Measurements from ENCODE around the gene TTLL10. TPM values are rescaled to one million over a fixed set of nuclear protein-coding genes. Genes with fewer than 3 reads are reported as not detected.
A peak's percentile ranks its signal among the peaks of the same experiment; 100 is the strongest.

The TTLL10 gene
- total RNA-seq, 3 donors from 2014 or later: 0.32 to 4.4 (median 1.8) TPM

GRCh38 chr1:1237874-1238701 lies 64.4 kb downstream of the TTLL10 start:
- Histone ChIP-seq H3K4me1 (ENCODE audit: low read depth) (peaks cover 21% of the 10 kb centered on the region), H3K4me3 (no peak overlapping the region), H3K9me3 (no peaks in the 10 kb centered on the region), H3K36me3 (ENCODE audit: low read depth) (no peaks in the 10 kb centered on the region)
- DNase-seq (no peak), ATAC-seq (peak; percentile 31)
- intact Hi-C loops (cut with DNase I, micrococcal nuclease): no loop called here
- TF ChIP-seq, protein P1, sequence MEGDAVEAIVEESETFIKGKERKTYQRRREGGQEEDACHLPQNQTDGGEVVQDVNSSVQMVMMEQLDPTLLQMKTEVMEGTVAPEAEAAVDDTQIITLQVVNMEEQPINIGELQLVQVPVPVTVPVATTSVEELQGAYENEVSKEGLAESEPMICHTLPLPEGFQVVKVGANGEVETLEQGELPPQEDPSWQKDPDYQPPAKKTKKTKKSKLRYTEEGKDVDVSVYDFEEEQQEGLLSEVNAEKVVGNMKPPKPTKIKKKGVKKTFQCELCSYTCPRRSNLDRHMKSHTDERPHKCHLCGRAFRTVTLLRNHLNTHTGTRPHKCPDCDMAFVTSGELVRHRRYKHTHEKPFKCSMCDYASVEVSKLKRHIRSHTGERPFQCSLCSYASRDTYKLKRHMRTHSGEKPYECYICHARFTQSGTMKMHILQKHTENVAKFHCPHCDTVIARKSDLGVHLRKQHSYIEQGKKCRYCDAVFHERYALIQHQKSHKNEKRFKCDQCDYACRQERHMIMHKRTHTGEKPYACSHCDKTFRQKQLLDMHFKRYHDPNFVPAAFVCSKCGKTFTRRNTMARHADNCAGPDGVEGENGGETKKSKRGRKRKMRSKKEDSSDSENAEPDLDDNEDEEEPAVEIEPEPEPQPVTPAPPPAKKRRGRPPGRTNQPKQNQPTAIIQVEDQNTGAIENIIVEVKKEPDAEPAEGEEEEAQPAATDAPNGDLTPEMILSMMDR (IDR thresholded peaks at IDR 0.05): no peak

GRCh38 chr1:1238702-1239178 lies 65.1 kb downstream of the TTLL10 start:
- Histone ChIP-seq H3K36me3 (ENCODE audit: low read depth) (no peaks in the 10 kb centered on the region), H3K4me1 (ENCODE audit: low read depth) (peaks cover 19% of the 10 kb centered on the region), H3K9me3 (no peaks in the 10 kb centered on the region), H3K4me3 (no peak overlapping the region)
- intact Hi-C loops (cut with DNase I, micrococcal nuclease): no loop called here
- TF ChIP-seq, protein P1 (IDR thresholded peaks at IDR 0.05): no peak
- ATAC-seq (no peak), DNase-seq (no peak)

GRCh38 chr1:1239227-1239613 lies 65.5 kb downstream of the TTLL10 start:
- Histone ChIP-seq H3K4me3 (no peak overlapping the region), H3K9me3 (no peaks in the 10 kb centered on the region), H3K36me3 (ENCODE audit: low read depth) (no peaks in the 10 kb centered on the region), H3K4me1 (ENCODE audit: low read depth) (peaks cover 19% of the 10 kb centered on the region)
- DNase-seq: no peak
- no peak for ATAC-seq
- intact Hi-C loops (cut with DNase I, micrococcal nuclease): no loop called here
- TF ChIP-seq, protein P1 (IDR thresholded peaks at IDR 0.05): no peak

DNA sequence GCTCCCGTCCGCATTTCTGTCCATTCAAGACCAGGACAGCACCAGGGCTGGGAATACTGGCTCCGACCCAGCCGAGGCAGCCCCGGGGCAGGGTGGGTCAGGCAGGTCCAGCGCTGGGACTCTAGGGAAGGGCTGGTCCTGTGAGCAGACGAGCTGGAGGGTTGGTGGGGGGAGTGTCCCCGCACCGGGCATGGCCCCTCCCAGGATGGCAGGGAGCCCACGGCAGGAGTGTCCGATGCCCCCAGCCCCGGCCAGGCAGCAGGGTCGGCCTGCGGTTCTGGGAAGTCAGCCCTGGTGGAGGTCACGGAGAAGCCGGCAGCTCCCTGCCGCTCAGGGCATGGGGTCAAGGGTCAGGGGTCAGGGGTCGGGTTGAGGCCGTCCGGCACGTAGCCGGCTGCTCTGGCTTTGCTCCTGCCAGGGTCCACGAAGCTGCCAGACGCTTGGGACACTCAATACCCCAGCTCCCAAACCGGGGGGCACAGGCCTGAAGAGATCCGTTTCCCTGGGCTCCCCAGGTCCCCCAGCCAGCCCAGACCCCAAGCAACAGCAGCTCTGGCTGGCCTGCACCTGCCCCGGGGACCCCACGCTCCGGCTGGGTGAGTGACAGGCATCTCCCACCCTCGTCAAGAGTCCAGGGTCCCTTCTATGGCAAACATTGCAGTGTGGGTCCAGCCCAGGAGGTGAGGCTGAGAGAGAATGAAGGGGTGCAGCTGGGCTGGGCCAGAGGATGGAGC lies 66.1 kb downstream of the TTLL10 start:
- intact Hi-C loops (cut with DNase I, micrococcal nuclease): no loop called here
- DNase-seq (peak in 1 of 3 donors; percentile 35), ATAC-seq (no peak)
- TF ChIP-seq, protein P1 (IDR thresholded peaks at IDR 0.05): no peak
- peaks cover 19% of the 10 kb centered on the region for H3K4me1 ChIP-seq (ENCODE audit: low read depth)
- H3K4me3 ChIP-seq: no peak overlapping the region
- H3K9me3 ChIP-seq: no peaks in the 10 kb centered on the region
- H3K36me3 ChIP-seq (ENCODE audit: low read depth): no peaks in the 10 kb centered on the region

DNA sequence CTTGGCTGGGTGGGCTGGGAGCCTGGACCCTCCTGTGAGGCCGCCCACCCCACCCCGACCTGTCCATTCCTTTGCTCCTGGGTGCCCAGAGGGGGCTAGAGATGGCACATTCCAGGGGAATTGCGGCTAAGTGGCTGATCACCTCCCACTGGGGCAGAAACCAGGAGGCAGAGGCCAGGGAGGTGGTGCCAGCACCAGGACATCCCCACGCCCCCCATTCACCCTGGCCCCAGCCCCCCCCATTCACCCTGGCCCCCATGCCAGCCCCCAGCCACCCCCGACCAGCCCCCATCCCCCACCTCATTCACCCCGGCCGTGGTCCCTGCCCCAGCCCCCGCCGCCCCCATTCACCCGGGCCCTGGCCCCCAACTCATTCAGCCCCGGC lies 66.7 kb downstream of the TTLL10 start:
- no peak for DNase-seq
- ATAC-seq: no peak
- Histone ChIP-seq H3K4me3 (no peak overlapping the region), H3K36me3 (ENCODE audit: low read depth) (no peaks in the 10 kb centered on the region), H3K4me1 (ENCODE audit: low read depth) (peaks cover 19% of the 10 kb centered on the region), H3K9me3 (no peaks in the 10 kb centered on the region)
- TF ChIP-seq, protein P1 (IDR thresholded peaks at IDR 0.05): no peak
- intact Hi-C loops (cut with DNase I, micrococcal nuclease): no loop called here

Measured in mucosa of descending colon (tissue), 3 donors.